Smooth muscle cell (in vitro differentiated cells): ENCODE results near the gene ELK4. TPM values are rescaled to one million over a fixed set of nuclear protein-coding genes. Genes with fewer than 3 reads are reported as not detected.

Experiments
- DNase-seq: peaks from one replicate; lab custom pipeline; 2025; ENCODE audit not compliant: unreplicated experiment; lab: John Stamatoyannopoulos, UW
- H2AFZ ChIP-seq: fragments of 200-600 bp; sonication (generic); 2 replicates; pipeline ENCODE4 v1.6.0; 2016; ENCODE audit warnings: antibody characterized with exemption, low read depth, mild to moderate bottlenecking
- H3F3A ChIP-seq: fragments of 200-600 bp; sonication (generic); 2 replicates; pipeline ENCODE4 v1.6.0; 2017; ENCODE audit warnings: antibody characterized with exemption, low read depth
- H3K27ac ChIP-seq: fragments of 200-600 bp; sonication (generic); 2 replicates; pipeline ENCODE4 v1.5.1; 2016; ENCODE audit warnings: low read depth, mild to moderate bottlenecking
- H3K27me3 ChIP-seq: fragments of 200-600 bp; sonication (generic); 2 replicates; pipeline ENCODE4 v1.6.1; 2016; ENCODE audit warnings: low read depth, mild to moderate bottlenecking
- H3K36me3 ChIP-seq: fragments of 200-600 bp; sonication (generic); 2 replicates; pipeline ENCODE4 v1.5.1; 2016; ENCODE audit warnings: low read depth
- H3K4me1 ChIP-seq: fragments of 200-600 bp; sonication (generic); 2 replicates; pipeline ENCODE4 v1.5.1; 2016; ENCODE audit warnings: low read depth
- H3K4me2 ChIP-seq: fragments of 200-600 bp; sonication (generic); 2 replicates; pipeline ENCODE4 v1.6.0; 2016; ENCODE audit warnings: mild to moderate bottlenecking
- H3K4me3 ChIP-seq: fragments of 200-600 bp; sonication (generic); 2 replicates; pipeline ENCODE4 v1.5.1; 2016; ENCODE audit warnings: mild to moderate bottlenecking
- H3K79me2 ChIP-seq: fragments of 200-600 bp; sonication (generic); 2 replicates; pipeline ENCODE4 v1.6.0; 2016; ENCODE audit warnings: low read depth, mild to moderate bottlenecking
- H3K9ac ChIP-seq: fragments of 200-600 bp; sonication (generic); 2 replicates; pipeline ENCODE4 v1.6.0; 2016; ENCODE audit warnings: low read depth
- H3K9me3 ChIP-seq: fragments of 200-600 bp; sonication (generic); replicated peaks from 2 replicates; pipeline ENCODE4 v1.5.1; 2016; ENCODE audit warnings: low read depth
- H4K20me1 ChIP-seq: fragments of 200-600 bp; sonication (generic); 2 replicates; pipeline ENCODE4 v1.6.0; 2016; ENCODE audit warnings: low read depth
- WGBS: methylation state at CpG from one replicate; pipeline ENCODE4 v1.1.7; 2016; ENCODE audit warnings: low lambda C conversion rate; 5-methylcytosine and 5-hydroxymethylcytosine counted together
- polyA plus RNA-seq: library from polyadenylated mRNA; unstranded; fragments of >200 nt; fragmentation: Nextera tagmentation; extraction: Ambion mirVana; gene quantifications from 2 replicates; pipeline ENCODE4 v1.2.1, GENCODE V29; 2016
- total RNA-seq: library from RNA; depleted of rRNA; stranded (reverse); fragments of >200 nt; gene quantifications from 2 replicates; pipeline ENCODE4 v1.2.3, GENCODE V29; 2014
- TF ChIP-seq, protein P1 (sequence below): fragments of 200-600 bp; sonication (generic); IDR thresholded peaks from 2 replicates; pipeline ENCODE4 v1.5.1; 2017; ENCODE audit warnings: borderline replicate concordance, mild to moderate bottlenecking, antibody characterized with exemption; ENCODE audit not compliant: insufficient read depth, poor library complexity, severe bottlenecking

Gene ELK4
- total and polyA plus RNA-seq, 2 experiments from 2014 or later = 3.7 to 15.5 TPM

DNA sequence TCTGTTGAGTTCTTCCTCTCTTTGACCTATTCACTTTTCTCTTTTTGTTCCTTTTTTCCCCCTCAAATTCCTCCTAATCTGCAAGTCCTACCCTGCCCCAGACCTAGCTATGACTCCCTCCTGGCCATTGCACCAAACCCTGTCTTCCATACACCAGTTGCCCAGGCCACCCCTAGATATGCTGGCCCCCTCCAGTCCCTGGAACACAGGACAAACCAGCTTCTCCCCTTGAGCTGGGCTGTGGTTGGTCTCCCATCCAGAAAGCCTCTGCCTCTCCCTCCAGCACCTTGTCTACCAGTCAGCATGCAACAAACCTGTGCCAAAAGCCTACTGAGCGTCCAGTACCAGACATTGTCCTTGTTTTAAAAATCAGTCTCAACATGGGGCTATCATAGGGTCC is 59.4 kb downstream of the ELK4 start:
- no peaks in the 10 kb centered on the region for H3K9me3 ChIP-seq
- WGBS = 91% methylated on average over 1 of the region's 1 CpG
- H3K9ac ChIP-seq = no peak overlapping the region
- H3K4me3 ChIP-seq = no peak overlapping the region
- DNase-seq = no peak
- no peak overlapping the region for H3K4me2 ChIP-seq
- no peaks in the 10 kb centered on the region for H3K79me2 ChIP-seq
- H3K27me3 ChIP-seq = peaks cover 97% of the 10 kb centered on the region
- H3K4me1 ChIP-seq = no peaks in the 10 kb centered on the region
- no peak overlapping the region for H2AFZ ChIP-seq
- no peaks in the 10 kb centered on the region for H3K36me3 ChIP-seq
- TF ChIP-seq, protein P1, sequence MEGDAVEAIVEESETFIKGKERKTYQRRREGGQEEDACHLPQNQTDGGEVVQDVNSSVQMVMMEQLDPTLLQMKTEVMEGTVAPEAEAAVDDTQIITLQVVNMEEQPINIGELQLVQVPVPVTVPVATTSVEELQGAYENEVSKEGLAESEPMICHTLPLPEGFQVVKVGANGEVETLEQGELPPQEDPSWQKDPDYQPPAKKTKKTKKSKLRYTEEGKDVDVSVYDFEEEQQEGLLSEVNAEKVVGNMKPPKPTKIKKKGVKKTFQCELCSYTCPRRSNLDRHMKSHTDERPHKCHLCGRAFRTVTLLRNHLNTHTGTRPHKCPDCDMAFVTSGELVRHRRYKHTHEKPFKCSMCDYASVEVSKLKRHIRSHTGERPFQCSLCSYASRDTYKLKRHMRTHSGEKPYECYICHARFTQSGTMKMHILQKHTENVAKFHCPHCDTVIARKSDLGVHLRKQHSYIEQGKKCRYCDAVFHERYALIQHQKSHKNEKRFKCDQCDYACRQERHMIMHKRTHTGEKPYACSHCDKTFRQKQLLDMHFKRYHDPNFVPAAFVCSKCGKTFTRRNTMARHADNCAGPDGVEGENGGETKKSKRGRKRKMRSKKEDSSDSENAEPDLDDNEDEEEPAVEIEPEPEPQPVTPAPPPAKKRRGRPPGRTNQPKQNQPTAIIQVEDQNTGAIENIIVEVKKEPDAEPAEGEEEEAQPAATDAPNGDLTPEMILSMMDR = no peak
- no peaks in the 10 kb centered on the region for H4K20me1 ChIP-seq
- H3F3A ChIP-seq = no peaks in the 10 kb centered on the region
- H3K27ac ChIP-seq = no peak overlapping the region

DNA sequence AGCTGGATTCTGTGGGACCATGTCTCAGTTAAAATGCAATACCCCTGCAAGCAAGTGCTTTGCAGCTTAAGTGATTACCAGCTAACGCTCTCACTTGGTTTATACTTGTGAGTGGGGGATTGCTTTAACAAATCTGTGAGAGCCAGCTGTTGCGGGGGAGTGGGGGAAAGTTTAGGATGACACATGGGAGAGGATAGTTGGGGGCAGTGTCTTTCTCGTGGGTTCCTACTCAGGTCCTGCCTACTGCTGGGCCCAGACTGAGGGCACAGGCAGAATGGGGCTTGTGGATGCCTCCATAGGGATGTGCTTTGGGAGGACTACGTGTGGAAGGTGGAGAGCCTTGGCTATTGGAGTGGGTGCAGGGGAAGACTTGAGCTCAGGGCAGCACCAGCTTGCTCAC is 60.1 kb downstream of the ELK4 start:
- 33% methylated on average over 4 of the region's 4 CpGs for WGBS
- H4K20me1 ChIP-seq = no peaks in the 10 kb centered on the region
- H3K27me3 ChIP-seq = peaks cover 97% of the 10 kb centered on the region
- H3K36me3 ChIP-seq = no peaks in the 10 kb centered on the region
- no peaks in the 10 kb centered on the region for H3F3A ChIP-seq
- H3K27ac ChIP-seq = no peak overlapping the region
- H3K79me2 ChIP-seq = no peaks in the 10 kb centered on the region
- no peaks in the 10 kb centered on the region for H3K9me3 ChIP-seq
- TF ChIP-seq, protein P1 = no peak
- no peak overlapping the region for H3K4me2 ChIP-seq
- H3K4me1 ChIP-seq = no peaks in the 10 kb centered on the region
- H3K9ac ChIP-seq = no peak overlapping the region
- no peak overlapping the region for H2AFZ ChIP-seq
- no peak overlapping the region for H3K4me3 ChIP-seq
- no peak for DNase-seq

DNA sequence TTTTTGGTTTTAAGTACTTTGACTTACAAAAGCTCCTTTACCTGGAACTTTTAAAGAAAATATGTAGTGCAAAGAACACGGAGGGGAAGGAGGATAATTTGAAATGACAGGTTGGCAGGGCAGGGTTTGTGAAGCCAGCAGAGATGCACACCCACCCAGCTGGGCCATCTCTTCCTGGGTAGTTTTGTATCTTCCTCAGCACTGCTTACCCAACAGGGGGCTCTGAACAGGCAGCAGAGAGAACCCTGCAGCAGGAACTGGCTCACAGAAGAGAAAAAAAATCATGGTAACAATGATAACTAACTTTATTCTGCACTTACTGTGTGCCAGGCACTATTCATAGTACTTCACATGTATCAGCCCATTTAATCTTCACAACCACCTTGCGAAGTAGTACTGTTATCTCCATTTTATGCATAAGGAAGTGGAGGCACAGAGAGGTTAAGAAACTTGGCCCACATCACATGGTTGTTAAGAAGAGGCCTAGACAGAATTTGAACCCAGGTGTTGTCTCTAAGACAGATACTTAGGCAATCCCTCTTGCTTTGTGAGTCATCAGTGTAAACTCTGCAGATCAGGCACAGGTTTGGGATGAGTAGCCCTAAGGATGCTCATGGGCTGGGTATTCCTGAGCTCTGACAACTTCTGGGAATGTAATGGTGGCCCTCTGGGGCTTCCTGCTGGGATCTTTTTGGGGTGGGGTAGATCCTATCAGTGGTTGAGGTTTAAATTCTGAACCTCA is 60.8 kb downstream of the ELK4 start:
- WGBS = 59% methylated on average over 2 of the region's 2 CpGs
- H3K79me2 ChIP-seq = no peaks in the 10 kb centered on the region
- H3K27me3 ChIP-seq = peaks cover 98% of the 10 kb centered on the region

GRCh38 chr1:205570173-205570501 is 61.7 kb downstream of the ELK4 start:
- no peaks in the 10 kb centered on the region for H4K20me1 ChIP-seq
- no peaks in the 10 kb centered on the region for H3K9me3 ChIP-seq
- WGBS = 82% methylated on average over 7 of the region's 7 CpGs
- peaks cover 98% of the 10 kb centered on the region for H3K27me3 ChIP-seq
- no peak overlapping the region for H3K4me2 ChIP-seq
- H3K4me3 ChIP-seq = no peak overlapping the region
- H3K36me3 ChIP-seq = no peaks in the 10 kb centered on the region
- H3K79me2 ChIP-seq = no peaks in the 10 kb centered on the region
- H2AFZ ChIP-seq = no peak overlapping the region
- no peak overlapping the region for H3K9ac ChIP-seq
- no peak overlapping the region for H3K27ac ChIP-seq
- H3K4me1 ChIP-seq = no peaks in the 10 kb centered on the region
- no peak for DNase-seq
- TF ChIP-seq, protein P1 = no peak
- H3F3A ChIP-seq = no peaks in the 10 kb centered on the region

More for the DNA sequence above, 60.8 kb downstream of the ELK4 start:
- Histone ChIP-seq H2AFZ (no peak overlapping the region), H3F3A (no peaks in the 10 kb centered on the region), H3K27ac (no peak overlapping the region), H3K4me1 (no peaks in the 10 kb centered on the region), H3K9me3 (no peaks in the 10 kb centered on the region), H3K9ac (no peak overlapping the region), H4K20me1 (no peaks in the 10 kb centered on the region), H3K36me3 (no peaks in the 10 kb centered on the region), H3K4me3 (no peak overlapping the region), H3K4me2 (no peak overlapping the region)
- no peak for DNase-seq
- TF ChIP-seq, protein P1 = no peak
